HepG2 (cell line): Measurements from ENCODE around the gene PLXND1. TPM values are rescaled to one million over a fixed set of nuclear protein-coding genes. Genes with fewer than 3 reads are reported as not detected.

Source experiments
- BCL3 ChIP-seq: sonication (generic); formaldehyde crosslinking; IDR thresholded peaks from 2 replicates; pipeline ENCODE4 v1.5.1; 2020; ENCODE audit warnings: mild to moderate bottlenecking, missing genetic modification reagents, moderate library complexity
- CREB1 ChIP-seq, 2 experiments: fragments of 450-650 bp in 1 of 2; IDR thresholded peaks; 2 replicates each; pipeline ENCODE4 v1.6.1; 2016 to 2017; ENCODE audit warnings: control low read depth in 1 of 2, mild to moderate bottlenecking in 1 of 2, missing compliant biosample characterization in 1 of 2, missing genetic modification characterization in 1 of 2
- FOXP4 ChIP-seq: sonication (generic); formaldehyde crosslinking; IDR thresholded peaks from 2 replicates; pipeline ENCODE4 v1.4.0; 2020; ENCODE audit warnings: missing genetic modification reagents
- GRHL1 ChIP-seq: sonication (generic); formaldehyde crosslinking; conservative IDR thresholded peaks from 2 replicates; pipeline ENCODE4 v1.8.0; 2022; ENCODE audit warnings: missing genetic modification reagents
- HCFC1 ChIP-seq: fragments of 150-350 bp; IDR thresholded peaks from 2 replicates; pipeline ENCODE4 v1.6.1; 2014; ENCODE audit warnings: low read depth, low read length
- HINFP ChIP-seq: sonication (generic); formaldehyde crosslinking; IDR thresholded peaks from 2 replicates; pipeline ENCODE4 v1.4.0; 2020; ENCODE audit warnings: low read depth, mild to moderate bottlenecking, missing genetic modification reagents
- HNRNPH1 ChIP-seq: fragments of 200-400 bp; formaldehyde crosslinking; optimal IDR thresholded peaks from 2 replicates; pipeline ENCODE3; 2017; ENCODE audit warnings: mild to moderate bottlenecking, low read depth, low read length
- MXD4 ChIP-seq: IDR thresholded peaks from 2 replicates; pipeline ENCODE4 v1.6.1; 2016; ENCODE audit warnings: mild to moderate bottlenecking, missing biosample characterization, missing genetic modification reagents
- NFIB ChIP-seq: sonication (generic); formaldehyde crosslinking; IDR thresholded peaks from 2 replicates; pipeline ENCODE4 v1.9.0; 2021; ENCODE audit warnings: missing genetic modification reagents, mild to moderate bottlenecking, borderline replicate concordance
- SIX1 ChIP-seq: sonication (generic); formaldehyde crosslinking; IDR thresholded peaks from 2 replicates; pipeline ENCODE4 v1.4.0; 2020; ENCODE audit warnings: missing genetic modification reagents, borderline replicate concordance
- SP1 ChIP-seq, 2 experiments: fragments of 450-650 bp in 1 of 2; sonication (generic) in 1 of 2; formaldehyde crosslinking in 1 of 2; IDR thresholded peaks; 2 replicates each; pipeline versions ENCODE4 v1.4.0 to v1.6.1; 2016 to 2020; ENCODE audit warnings: missing genetic modification reagents in 1 of 2
- ZBTB4 ChIP-seq: sonication (generic); formaldehyde crosslinking; IDR thresholded peaks from 2 replicates; pipeline ENCODE4 v1.4.0; 2020; ENCODE audit warnings: missing genetic modification reagents, mild to moderate bottlenecking, borderline replicate concordance
- ZBTB44 ChIP-seq: sonication (generic); formaldehyde crosslinking; IDR thresholded peaks from 2 replicates; pipeline ENCODE4 v1.4.0; 2020; ENCODE audit warnings: missing genetic modification reagents
- ZMYM3 ChIP-seq: sonication (generic); formaldehyde crosslinking; IDR thresholded peaks from 2 replicates; pipeline ENCODE4 v1.5.1; 2020; ENCODE audit warnings: mild to moderate bottlenecking, missing genetic modification reagents
- ZNF879 ChIP-seq: sonication (generic); formaldehyde crosslinking; IDR thresholded peaks from 2 replicates; pipeline ENCODE4 v1.8.1; 2023; ENCODE audit warnings: missing genetic modification reagents
- polyA plus RNA-seq, 8 experiments: library from polyadenylated mRNA; depleted of rRNA in 3 of 8; stranded (reverse) in 7 of 8; unstranded in 1 of 8; fragments of >200 nt; fragmentation: Illumina TruSeq in 4 of 8; extraction: Trizol in 4 of 8; gene quantifications; 2 replicates each; pipeline versions ENCODE4 v1.2.1 to v1.2.3, GENCODE V29; 2011 to 2016; ENCODE audit warnings: low read depth in 4 of 8, missing spikeins in 1 of 8, mixed read lengths in 1 of 8; ENCODE audit not compliant: insufficient read depth in 1 of 8
- total RNA-seq, 5 experiments: library from RNA; depleted of rRNA; stranded (reverse); fragments of >200 nt; fragmentation: Illumina TruSeq; extraction: Trizol; gene quantifications; 2 replicates each; pipeline ENCODE4 v1.2.3, GENCODE V29; 2016; ENCODE audit warnings: low read depth in 1 of 5

PLXND1 gene
- total and polyA plus RNA-seq, 2 of the 13 experiments (the other 11 are each of a cell fraction or from before 2014, with no cell fraction given) = 15.9 to 42.0 TPM

- TF ChIP-seq GRHL1 (CRISPR knock-in tag) (no peak), ZMYM3 (CRISPR knock-in tag) (no peak), ZNF879 (CRISPR knock-in tag) (no peak), SP1 (IDR thresholded peaks at IDR 0.05) (no peak), SP1 (CRISPR knock-in tag; IDR thresholded peaks at IDR 0.05) (no peak), HCFC1 (no peak), SIX1 (CRISPR knock-in tag) (no peak), HINFP (CRISPR knock-in tag) (no peak), CREB1 (IDR thresholded peaks at IDR 0.05) (no peak), CREB1 (CRISPR knock-in tag; IDR thresholded peaks at IDR 0.05) (no peak), MXD4 (CRISPR knock-in tag) (peak; percentile 43; the same call in 1 of the 2 replicates), ZBTB4 (no peak), ZBTB44 (no peak), HNRNPH1 (no peak), BCL3 (CRISPR knock-in tag) (no peak; the same call in 1 of the 2 replicates), NFIB (CRISPR knock-in tag) (no peak), FOXP4 (no peak)
These were observed 21.1 kb upstream of the PLXND1 start (continued) for GRCh38 chr3:129627350-129628168.
